ENCODE results near the gene FOXJ3. TPM values are rescaled to one million over a fixed set of nuclear protein-coding genes. Genes with fewer than 3 reads are reported as not detected.
"Not testable (repeated sequence)": the region's sequence is repeated elsewhere in the genome, so short reads cannot be mapped to it uniquely, and the experiment has no call there.

FOXJ3 gene
- polyA plus RNA-seq, 6 donors from 2014 or later = 19.8 to 46.0 (median 36.4) TPM

DNA sequence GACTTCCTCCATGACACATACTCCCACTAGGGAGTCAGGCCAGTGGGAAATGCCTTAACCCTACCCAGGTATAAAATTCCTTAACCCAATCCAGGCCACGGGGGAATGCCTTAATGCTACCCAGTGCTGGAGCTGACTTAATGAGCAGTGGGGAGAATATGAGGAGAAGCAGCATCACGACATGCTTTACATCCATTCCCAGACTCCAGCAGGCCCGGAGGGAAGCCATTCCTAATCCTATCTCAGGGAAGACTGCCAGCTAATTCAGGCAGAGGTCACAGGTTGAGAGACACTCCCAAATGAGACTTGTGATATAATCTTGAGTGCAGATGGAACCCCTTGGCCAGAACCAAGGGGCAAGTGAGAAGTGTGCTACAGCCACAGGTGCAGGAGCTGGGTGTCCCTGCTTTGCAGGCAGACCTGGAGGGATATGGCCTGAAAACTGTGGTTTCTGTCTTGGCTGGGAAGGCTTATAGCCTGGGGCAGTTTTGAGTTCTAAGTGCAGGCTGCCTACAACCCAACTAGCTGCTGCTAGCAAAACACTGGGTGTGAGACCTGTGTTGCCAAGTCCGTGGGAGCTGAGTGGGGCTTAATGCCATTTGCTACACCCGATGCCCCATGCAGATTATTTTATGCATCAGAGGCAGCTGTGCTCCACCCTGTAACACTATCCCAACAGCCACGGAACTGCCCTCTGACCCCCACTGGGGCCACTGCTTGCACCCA is 125.3 kb downstream of the FOXJ3 start:
- H3K27ac Mint-ChIP-seq = no peak overlapping the region
- H3K36me3 Mint-ChIP-seq = peaks cover 17 to 32% of the 10 kb centered on the region in 2 donors
- peaks cover 35 to 43% (median 35%) of the 10 kb centered on the region in 3 donors for H3K4me1 Mint-ChIP-seq
- H3K27me3 Mint-ChIP-seq = no peaks in the 10 kb centered on the region
- ATAC-seq (ENCODE audit: low read depth in 2 of 2) (no peak), DNase-seq (no peak)
- no peak overlapping the region for H3K4me3 Mint-ChIP-seq
- peaks cover 0 to 30% (median 13%) of the 10 kb centered on the region in 7 donors for H3K9me3 Mint-ChIP-seq

DNA sequence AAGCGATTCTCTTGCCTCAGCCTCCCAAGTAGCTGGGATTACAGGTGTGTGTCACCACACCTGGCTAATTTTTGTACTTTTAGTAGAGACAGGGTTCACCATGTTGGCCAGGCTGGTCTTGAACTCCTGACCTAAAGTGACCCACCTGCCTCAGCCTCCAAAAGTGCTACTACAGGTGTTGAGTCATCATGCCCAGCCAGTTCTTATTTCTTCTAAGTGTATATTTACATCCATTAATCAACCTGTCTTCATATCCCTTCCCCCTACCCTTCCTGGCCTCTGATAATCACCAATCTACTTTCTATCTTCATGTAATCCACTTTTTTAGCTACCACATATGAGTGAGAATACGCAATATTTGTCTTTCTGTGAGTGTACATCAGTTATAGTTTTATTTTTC is 128.1 kb downstream of the FOXJ3 start:
- H3K9me3 Mint-ChIP-seq = peaks cover 6 to 26% (median 15%) of the 10 kb centered on the region in 7 donors
- peak overlapping the region in 1 of 8 donors; percentile 22 for H3K4me3 Mint-ChIP-seq
- not testable (repeated sequence) for DNase-seq; ATAC-seq (ENCODE audit: low read depth in 2 of 2); H3K27me3 Mint-ChIP-seq
- peak overlapping the region in 3 of 6 donors; percentile 18 to 73 (median 29) for H3K27ac Mint-ChIP-seq
- peaks cover 34 to 36% of the 10 kb centered on the region in 2 donors for H3K36me3 Mint-ChIP-seq
- peaks cover 30 to 35% (median 30%) of the 10 kb centered on the region in 3 donors for H3K4me1 Mint-ChIP-seq

DNA sequence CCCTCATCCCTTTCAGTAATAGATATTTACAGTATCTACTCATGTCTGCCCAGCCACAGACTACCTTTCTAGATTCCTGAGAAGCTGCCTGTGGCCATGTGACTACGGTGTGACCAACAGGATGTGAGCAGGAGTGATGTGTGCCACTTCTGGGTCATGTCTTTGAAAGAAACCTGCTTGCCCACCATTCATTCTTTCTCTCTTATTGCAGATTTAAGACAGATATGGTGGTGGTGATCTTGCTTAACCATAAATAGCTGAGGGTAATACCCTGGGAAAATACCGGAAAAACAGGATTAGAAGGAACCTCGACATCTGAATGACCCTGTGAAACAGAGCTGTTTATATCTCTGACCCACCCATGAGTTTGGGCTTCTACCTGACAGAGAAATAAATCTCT is 128.9 kb downstream of the FOXJ3 start:
- ATAC-seq (ENCODE audit: low read depth in 2 of 2) (no peak), DNase-seq (no peak)
- H3K36me3 Mint-ChIP-seq = peaks cover 42 to 44% of the 10 kb centered on the region in 2 donors
- H3K4me1 Mint-ChIP-seq = peaks cover 25 to 28% (median 25%) of the 10 kb centered on the region in 3 donors
- H3K4me3 Mint-ChIP-seq = no peak overlapping the region
- peaks cover 6 to 21% (median 16%) of the 10 kb centered on the region in 7 donors for H3K9me3 Mint-ChIP-seq
- H3K27me3 Mint-ChIP-seq = no peaks in the 10 kb centered on the region
- no peak overlapping the region for H3K27ac Mint-ChIP-seq

DNA sequence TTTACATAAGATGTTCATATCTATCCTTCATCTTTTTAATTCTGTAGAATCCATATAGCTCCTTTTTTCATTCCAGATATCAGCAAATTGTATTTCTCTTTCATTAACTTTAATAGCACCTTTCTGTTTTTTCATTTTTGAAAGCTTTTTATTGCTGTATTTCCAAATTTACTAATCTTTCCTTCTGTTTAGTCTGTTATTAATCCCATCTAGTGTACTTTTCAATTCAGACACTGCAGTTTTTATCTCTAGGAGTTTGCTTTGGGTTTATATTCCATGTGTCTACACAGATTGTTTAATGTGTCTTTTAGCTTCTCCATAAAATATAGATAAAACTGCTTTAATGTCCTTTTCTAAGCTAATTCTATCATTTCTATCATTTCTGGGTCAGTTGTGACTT is 133.0 kb downstream of the FOXJ3 start:
- Mint-ChIP-seq H3K36me3 (peaks cover 40 to 57% of the 10 kb centered on the region in 2 donors), H3K9me3 (peaks cover 6 to 21% (median 16%) of the 10 kb centered on the region in 7 donors), H3K4me3 (no peak overlapping the region), H3K27ac (no peak overlapping the region), H3K27me3 (no peaks in the 10 kb centered on the region), H3K4me1 (peaks cover 3 to 4% (median 3%) of the 10 kb centered on the region in 3 donors)
- ATAC-seq (ENCODE audit: low read depth in 2 of 2) (no peak), DNase-seq (no peak)

DNA sequence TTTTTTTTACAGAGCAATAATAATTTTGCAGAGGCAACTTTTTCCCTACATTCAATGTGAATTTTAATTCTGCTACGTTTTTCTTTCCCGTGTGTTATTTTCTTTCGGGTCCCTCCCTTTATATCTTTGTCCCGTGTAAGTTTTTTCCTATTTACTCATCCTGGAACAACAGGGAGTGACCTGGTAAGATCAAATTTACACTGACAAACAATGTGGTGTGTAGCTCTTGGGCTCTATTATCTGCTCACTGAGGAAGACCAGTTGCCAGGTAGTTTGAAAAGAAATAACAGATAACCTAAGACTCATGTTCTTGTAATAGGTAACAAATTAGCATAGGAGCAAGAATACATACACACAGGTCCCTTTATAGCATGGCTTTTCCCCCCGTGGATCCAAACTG is 136.8 kb downstream of the FOXJ3 start:
- H3K4me1 Mint-ChIP-seq = no peaks in the 10 kb centered on the region
- no peaks in the 10 kb centered on the region for H3K27me3 Mint-ChIP-seq
- no peak overlapping the region for H3K27ac Mint-ChIP-seq
- peaks cover 6 to 15% (median 14%) of the 10 kb centered on the region in 7 donors for H3K9me3 Mint-ChIP-seq
- H3K36me3 Mint-ChIP-seq = peaks cover 29 to 43% of the 10 kb centered on the region in 2 donors
- H3K4me3 Mint-ChIP-seq = no peak overlapping the region
- ATAC-seq (ENCODE audit: low read depth in 2 of 2) = no peak
- DNase-seq = no peak

DNA sequence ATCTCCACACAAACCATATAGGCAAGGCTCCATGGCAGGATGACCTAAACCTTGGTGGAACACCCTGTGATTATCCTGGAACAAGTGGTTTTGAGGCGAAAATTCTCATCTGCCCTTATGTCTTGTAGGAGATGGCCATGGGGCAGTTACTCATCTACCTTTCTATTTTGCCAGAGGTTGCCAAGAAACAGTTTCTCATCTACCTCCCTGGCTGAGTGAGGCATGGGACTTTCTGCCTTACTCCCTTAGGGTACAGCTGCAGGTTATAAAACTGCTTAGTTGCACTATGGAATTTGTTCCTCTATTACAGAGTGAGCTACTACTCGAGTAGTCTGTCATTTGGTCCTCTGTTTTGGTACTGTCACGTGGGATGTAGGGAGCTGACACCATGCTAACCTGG is 139.2 kb downstream of the FOXJ3 start:
- Mint-ChIP-seq H3K27me3 (no peaks in the 10 kb centered on the region), H3K9me3 (peaks cover 0 to 2% (median 0%) of the 10 kb centered on the region in 7 donors), H3K27ac (no peak overlapping the region), H3K36me3 (peaks cover 15 to 32% of the 10 kb centered on the region in 2 donors), H3K4me1 (no peaks in the 10 kb centered on the region), H3K4me3 (no peak overlapping the region)
- no peak for ATAC-seq (ENCODE audit: low read depth in 2 of 2)
- DNase-seq = no peak

DNA sequence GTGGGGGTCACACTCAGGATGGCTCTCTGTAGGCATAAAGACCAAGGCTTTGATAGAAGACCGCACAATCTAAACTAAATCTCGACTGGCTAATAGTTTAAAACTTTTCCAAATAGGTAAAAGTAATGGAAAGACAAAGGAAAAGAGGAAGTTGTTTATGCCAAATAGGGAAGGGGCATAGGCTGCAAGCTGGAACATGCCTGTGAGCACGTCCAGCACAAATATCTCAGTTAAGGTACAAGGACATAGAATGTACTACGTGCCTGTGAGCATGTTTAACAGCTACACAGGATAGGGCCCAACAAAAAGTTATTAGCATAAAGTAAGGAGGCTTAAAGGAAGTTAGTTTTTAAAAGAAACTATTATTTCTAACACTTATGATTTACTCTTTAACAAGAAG is 142.9 kb downstream of the FOXJ3 start:
- Mint-ChIP-seq H3K4me1 (peaks cover 0 to 3% (median 0%) of the 10 kb centered on the region in 3 donors), H3K36me3 (peaks cover 30 to 32% of the 10 kb centered on the region in 2 donors), H3K4me3 (no peak overlapping the region), H3K27me3 (no peaks in the 10 kb centered on the region), H3K9me3 (no peaks in the 10 kb centered on the region), H3K27ac (peak overlapping the region in 1 of 6 donors; percentile 49)
- ATAC-seq (ENCODE audit: low read depth in 2 of 2) = no peak
- no peak for DNase-seq

DNA sequence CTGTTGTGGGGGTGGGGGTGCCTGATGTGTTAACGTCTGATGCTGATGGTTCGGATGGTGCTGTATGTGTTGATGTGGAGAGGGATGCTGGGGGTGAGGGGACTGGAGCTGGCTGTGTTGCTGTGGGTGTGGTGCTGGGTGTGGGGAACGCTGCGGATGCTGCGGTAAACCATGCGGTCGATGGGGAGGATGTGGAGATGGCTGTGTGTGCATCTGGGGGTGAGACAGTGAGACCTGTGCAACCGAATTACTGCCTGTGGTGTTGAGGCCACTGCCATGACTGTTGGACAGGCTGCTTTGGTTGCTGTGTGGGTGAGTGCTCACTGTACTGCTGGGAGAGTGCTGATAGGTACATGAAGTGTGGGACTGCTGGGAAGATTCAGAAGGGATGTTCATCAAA is 143.7 kb downstream of the FOXJ3 start:
- Mint-ChIP-seq H3K36me3 (peaks cover 33 to 38% of the 10 kb centered on the region in 2 donors), H3K9me3 (no peaks in the 10 kb centered on the region), H3K27ac (no peak overlapping the region), H3K4me3 (peak overlapping the region in 1 of 8 donors; percentile 14), H3K27me3 (no peaks in the 10 kb centered on the region), H3K4me1 (peaks cover 0 to 4% (median 0%) of the 10 kb centered on the region in 3 donors)
- DNase-seq = no peak
- no peak for ATAC-seq (ENCODE audit: low read depth in 2 of 2)

GRCh38 chr1:42189931-42190853 is 144.8 kb downstream of the FOXJ3 start:
- Mint-ChIP-seq H3K27ac (no peak overlapping the region), H3K4me3 (no peak overlapping the region), H3K4me1 (peaks cover 0 to 4% (median 0%) of the 10 kb centered on the region in 3 donors), H3K27me3 (no peaks in the 10 kb centered on the region), H3K9me3 (no peaks in the 10 kb centered on the region), H3K36me3 (peaks cover 38 to 48% of the 10 kb centered on the region in 2 donors)
- DNase-seq (no peak), ATAC-seq (ENCODE audit: low read depth in 2 of 2) (no peak)

GRCh38 chr1:42186152-42186551 is 148.9 kb downstream of the FOXJ3 start:
- Mint-ChIP-seq H3K27ac (peak overlapping the region in 2 of 6 donors; percentile 33 to 70), H3K9me3 (no peaks in the 10 kb centered on the region), H3K4me3 (no peak overlapping the region), H3K27me3 (no peaks in the 10 kb centered on the region), H3K4me1 (peaks cover 0 to 11% (median 2%) of the 10 kb centered on the region in 3 donors), H3K36me3 (peaks cover 45 to 47% of the 10 kb centered on the region in 2 donors)
- DNase-seq (no peak), ATAC-seq (ENCODE audit: low read depth in 2 of 2) (no peak)

GRCh38 chr1:42184616-42185015 is 150.4 kb downstream of the FOXJ3 start:
- peaks cover 0 to 11% (median 2%) of the 10 kb centered on the region in 3 donors for H3K4me1 Mint-ChIP-seq
- H3K36me3 Mint-ChIP-seq = peaks cover 33 to 37% of the 10 kb centered on the region in 2 donors
- H3K4me3 Mint-ChIP-seq = no peak overlapping the region
- no peak overlapping the region for H3K27ac Mint-ChIP-seq
- no peaks in the 10 kb centered on the region for H3K27me3 Mint-ChIP-seq
- ATAC-seq (ENCODE audit: low read depth in 2 of 2) = no peak
- DNase-seq = no peak
- no peaks in the 10 kb centered on the region for H3K9me3 Mint-ChIP-seq

DNA sequence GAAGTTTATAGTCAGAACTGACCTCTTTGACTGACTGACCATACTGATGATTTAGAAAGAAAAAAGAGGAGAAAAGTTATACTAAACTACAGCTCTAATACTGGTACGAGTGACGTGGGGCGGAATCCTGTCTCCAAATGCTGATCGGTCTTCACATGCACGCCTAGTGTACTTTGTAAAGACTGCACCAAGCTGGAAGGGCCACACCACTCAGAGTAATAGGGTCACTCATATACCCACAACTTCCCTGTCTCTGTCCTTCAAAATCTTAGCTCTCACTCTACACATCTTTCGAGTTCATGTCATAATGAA is 151.1 kb downstream of the FOXJ3 start:
- ATAC-seq (ENCODE audit: low read depth in 2 of 2) (no peak), DNase-seq (no peak)
- no peaks in the 10 kb centered on the region for H3K27me3 Mint-ChIP-seq
- no peak overlapping the region for H3K27ac Mint-ChIP-seq
- no peaks in the 10 kb centered on the region for H3K9me3 Mint-ChIP-seq
- peaks cover 0 to 11% (median 2%) of the 10 kb centered on the region in 3 donors for H3K4me1 Mint-ChIP-seq
- H3K4me3 Mint-ChIP-seq = no peak overlapping the region
- H3K36me3 Mint-ChIP-seq = peaks cover 27 to 37% of the 10 kb centered on the region in 2 donors

GRCh38 chr1:42183210-42183956 is 151.7 kb downstream of the FOXJ3 start:
- Mint-ChIP-seq H3K9me3 (no peaks in the 10 kb centered on the region), H3K4me3 (no peak overlapping the region), H3K36me3 (peaks cover 27 to 37% of the 10 kb centered on the region in 2 donors), H3K27ac (peak overlapping the region in 1 of 6 donors; percentile 27), H3K4me1 (peaks cover 0 to 11% (median 2%) of the 10 kb centered on the region in 3 donors), H3K27me3 (no peaks in the 10 kb centered on the region)
- no peak for DNase-seq
- no peak for ATAC-seq (ENCODE audit: low read depth in 2 of 2)

Data from naive B cell (primary cell).